Stimulated activated naive CD8-positive, alpha-beta T cell treated with anti-CD3 and anti-CD28 coated beads, Interleukin-15, amount 100 ng/mL, for 72 hours (primary cell): Measurements from ENCODE around the gene VAPA.

Experiments used
- ATAC-seq: fragments of 150-1000 bp; cut with Tn5 transposase; 2 replicates; pipeline ENCODE4 v1.10.0; 2021; ENCODE audit warnings: mild to moderate bottlenecking, moderate library complexity
- DNase-seq, 2 donors: peaks; one replicate each; pipeline ENCODE4 v3.0.0; 2021 to 2022
- H3K27ac Mint-ChIP-seq, 2 donors: one replicate each; pipeline ENCODE4 v1.8.0; 2022; ENCODE audit warnings: mild to moderate bottlenecking in 2 of 2, mixed read lengths in 2 of 2, moderate library complexity in 2 of 2
- H3K27me3 Mint-ChIP-seq: one replicate; pipeline ENCODE4 v1.8.0; 2022; ENCODE audit warnings: mixed read lengths
- H3K4me1 Mint-ChIP-seq: one replicate; pipeline ENCODE4 v1.8.0; 2022; ENCODE audit warnings: mild to moderate bottlenecking, mixed read lengths
- H3K4me3 Mint-ChIP-seq, 2 donors: one replicate each; pipeline ENCODE4 v1.8.0; 2022; ENCODE audit warnings: mild to moderate bottlenecking in 2 of 2, mixed read lengths in 2 of 2, moderate library complexity in 1 of 2
- H3K9me3 Mint-ChIP-seq, 2 donors: one replicate each; pipeline ENCODE4 v1.8.0; 2022; ENCODE audit warnings: mixed read lengths in 2 of 2

Gene VAPA

DNA sequence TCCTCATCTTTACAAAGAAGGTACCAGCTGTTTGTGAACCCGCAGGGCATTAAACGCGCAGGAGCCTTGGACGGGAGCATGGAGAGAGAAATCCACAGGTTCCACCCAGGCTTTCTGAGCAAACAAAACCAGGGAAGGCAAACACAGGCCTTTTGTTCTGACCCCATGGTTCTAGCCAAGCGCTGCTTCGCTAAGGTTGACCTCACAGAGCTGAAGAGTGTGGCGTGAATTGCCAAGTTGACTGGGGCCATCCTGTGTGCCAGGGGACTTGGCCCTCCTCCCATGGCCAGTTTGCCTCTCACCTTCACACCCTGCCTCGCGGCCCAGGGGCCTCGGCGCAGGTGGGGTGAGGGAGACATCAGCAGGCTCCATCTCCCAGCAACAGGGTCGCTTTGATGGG lies 74.1 kb downstream of the VAPA start:
- H3K27me3 Mint-ChIP-seq, result peaks cover 13% of the 10 kb centered on the region
- no peak for ATAC-seq
- DNase-seq, result no peak
- H3K4me3 Mint-ChIP-seq, result no peak overlapping the region
- H3K27ac Mint-ChIP-seq, result no peak overlapping the region
- H3K4me1 Mint-ChIP-seq, result no peaks in the 10 kb centered on the region
- H3K9me3 Mint-ChIP-seq, result no peaks in the 10 kb centered on the region

DNA sequence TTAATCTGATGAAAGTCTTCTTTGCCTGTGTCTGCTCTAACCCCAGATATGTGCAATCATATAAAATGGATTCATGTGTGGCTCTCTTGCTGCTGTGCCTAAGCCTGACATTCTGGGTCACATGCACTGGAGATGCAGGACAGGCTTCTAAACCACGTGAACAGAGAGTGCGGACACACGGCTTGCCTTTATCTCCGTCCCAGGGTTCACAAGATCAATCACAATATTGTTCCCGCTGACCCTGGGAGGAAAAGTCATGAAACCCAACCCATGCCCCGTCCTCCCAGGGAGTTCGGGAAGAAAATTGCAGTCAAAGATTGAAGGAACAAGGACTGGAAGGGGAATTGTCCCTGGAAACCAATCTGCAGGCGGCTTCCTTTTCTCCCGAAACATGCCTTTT lies 74.8 kb downstream of the VAPA start:
- DNase-seq (no peak), ATAC-seq (no peak)
- no peaks in the 10 kb centered on the region for H3K9me3 Mint-ChIP-seq
- H3K4me1 Mint-ChIP-seq, result no peaks in the 10 kb centered on the region
- no peak overlapping the region for H3K4me3 Mint-ChIP-seq
- H3K27me3 Mint-ChIP-seq, result peaks cover 13% of the 10 kb centered on the region
- no peak overlapping the region for H3K27ac Mint-ChIP-seq

DNA sequence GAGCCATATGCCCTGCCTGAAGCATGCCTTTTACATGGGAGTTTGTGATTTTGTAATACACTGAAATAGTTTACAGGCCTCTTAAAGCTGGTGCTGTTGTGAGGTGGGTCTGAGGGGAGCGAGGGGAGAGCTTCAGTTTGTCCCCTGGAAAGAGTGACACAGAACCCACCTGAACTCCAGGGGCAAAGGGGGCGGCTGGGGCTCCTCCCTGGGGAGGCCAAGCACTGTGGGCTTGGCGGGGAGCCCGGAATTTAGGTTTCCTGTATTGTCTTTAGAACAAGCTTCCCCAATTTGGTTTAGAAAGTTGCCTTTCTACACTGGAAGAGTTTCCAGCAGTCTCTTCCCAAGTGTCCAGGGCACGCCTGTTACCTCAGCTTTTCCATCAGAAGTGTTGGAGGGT lies 75.7 kb downstream of the VAPA start:
- peaks cover 13% of the 10 kb centered on the region for H3K27me3 Mint-ChIP-seq
- H3K4me1 Mint-ChIP-seq, result no peaks in the 10 kb centered on the region
- no peak overlapping the region for H3K27ac Mint-ChIP-seq
- ATAC-seq (no peak), DNase-seq (no peak)
- no peak overlapping the region for H3K4me3 Mint-ChIP-seq
- H3K9me3 Mint-ChIP-seq, result no peaks in the 10 kb centered on the region

DNA sequence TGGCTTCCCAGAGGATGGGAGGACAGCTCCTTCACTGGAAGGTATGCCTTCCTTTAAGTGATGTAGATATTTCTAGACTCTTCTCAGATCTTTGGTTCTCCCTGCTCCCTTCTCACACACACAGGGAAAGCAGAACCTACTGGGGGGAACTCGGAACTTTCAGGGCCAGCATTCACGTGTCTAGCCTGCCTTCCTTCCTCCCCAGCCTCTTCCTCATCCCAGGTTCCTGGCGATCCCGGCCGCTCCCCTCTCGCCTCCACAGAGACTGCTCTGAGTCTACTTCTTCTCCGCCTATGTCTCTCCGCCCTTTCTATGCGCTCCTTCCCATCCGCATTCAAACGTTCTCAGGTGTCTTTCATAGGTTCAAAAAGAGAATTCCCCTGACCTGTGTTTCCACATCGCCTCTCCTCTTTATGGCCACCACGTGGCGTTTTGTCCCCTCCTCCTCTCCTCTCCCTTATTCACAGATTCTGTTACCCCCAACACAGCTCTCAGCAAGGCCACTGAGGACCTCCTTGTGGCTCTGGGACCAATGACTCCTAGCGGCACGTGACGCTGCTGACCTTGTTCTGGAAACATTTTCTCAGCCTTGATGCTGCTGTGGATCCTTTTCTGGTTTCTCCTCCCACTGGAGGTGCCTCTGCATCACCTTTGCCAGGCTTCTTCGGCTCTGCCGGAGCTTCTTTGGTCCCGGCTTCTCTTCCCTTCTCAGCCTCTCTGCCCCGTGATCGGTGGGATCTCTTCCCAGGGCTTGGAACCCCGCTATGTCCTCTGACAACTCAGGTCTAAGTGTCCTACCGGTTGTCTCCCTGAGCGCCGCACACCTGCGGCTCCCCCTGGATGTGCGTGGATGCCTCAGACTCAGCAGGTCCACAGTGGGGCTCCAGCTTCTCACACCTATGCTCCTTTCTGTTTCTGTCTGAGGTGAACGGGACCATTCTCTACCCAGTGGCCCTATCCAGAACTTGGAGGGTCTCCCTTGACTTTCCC lies 77.5 kb downstream of the VAPA start:
- peaks cover 13% of the 10 kb centered on the region for H3K27me3 Mint-ChIP-seq
- H3K27ac Mint-ChIP-seq, result no peak overlapping the region

DNA sequence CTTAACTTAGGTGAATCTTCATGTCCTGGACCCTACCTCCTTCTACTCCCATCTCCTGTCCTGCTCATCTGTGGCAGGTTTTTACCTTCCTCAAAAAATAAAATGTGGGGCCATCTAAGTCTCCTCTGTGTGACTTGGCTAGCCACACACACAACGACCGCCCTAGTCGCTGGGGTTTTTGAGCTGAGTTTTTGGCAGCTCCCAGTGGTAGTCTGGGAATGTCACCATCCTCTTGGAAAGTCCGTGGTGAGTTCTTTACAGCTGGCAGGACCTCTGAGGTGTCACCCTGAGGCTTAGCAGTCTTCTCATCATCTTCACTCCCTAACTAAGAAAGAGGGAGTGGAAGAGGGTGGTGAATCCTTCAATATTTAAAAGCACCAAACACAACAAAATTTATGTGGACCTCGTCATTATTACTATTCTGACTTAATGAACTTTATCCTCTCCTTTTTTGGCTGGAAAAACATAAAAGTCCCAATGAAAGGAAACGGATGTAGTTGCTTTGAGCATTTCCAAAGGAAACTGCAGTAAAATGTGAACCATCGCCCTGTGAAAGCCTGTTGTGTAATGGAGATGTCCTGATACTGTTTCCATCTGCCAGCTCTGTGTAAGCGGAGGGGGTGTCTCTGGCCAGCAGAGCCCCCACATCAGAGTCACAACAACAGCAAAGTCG lies 78.6 kb downstream of the VAPA start:
- ATAC-seq, result no peak
- no peaks in the 10 kb centered on the region for H3K4me1 Mint-ChIP-seq
- no peak overlapping the region for H3K4me3 Mint-ChIP-seq
- peak overlapping the region in 1 of 2 donors; percentile 53 for H3K27ac Mint-ChIP-seq
- DNase-seq, result no peak
- H3K27me3 Mint-ChIP-seq, result peaks cover 13% of the 10 kb centered on the region
- H3K9me3 Mint-ChIP-seq, result peaks cover 7 to 9% of the 10 kb centered on the region in 2 donors

More for the DNA sequence above, 77.5 kb downstream of the VAPA start:
- H3K4me3 Mint-ChIP-seq, result no peak overlapping the region
- no peaks in the 10 kb centered on the region for H3K9me3 Mint-ChIP-seq
- ATAC-seq, result no peak
- H3K4me1 Mint-ChIP-seq, result no peaks in the 10 kb centered on the region
- DNase-seq, result no peak

DNA sequence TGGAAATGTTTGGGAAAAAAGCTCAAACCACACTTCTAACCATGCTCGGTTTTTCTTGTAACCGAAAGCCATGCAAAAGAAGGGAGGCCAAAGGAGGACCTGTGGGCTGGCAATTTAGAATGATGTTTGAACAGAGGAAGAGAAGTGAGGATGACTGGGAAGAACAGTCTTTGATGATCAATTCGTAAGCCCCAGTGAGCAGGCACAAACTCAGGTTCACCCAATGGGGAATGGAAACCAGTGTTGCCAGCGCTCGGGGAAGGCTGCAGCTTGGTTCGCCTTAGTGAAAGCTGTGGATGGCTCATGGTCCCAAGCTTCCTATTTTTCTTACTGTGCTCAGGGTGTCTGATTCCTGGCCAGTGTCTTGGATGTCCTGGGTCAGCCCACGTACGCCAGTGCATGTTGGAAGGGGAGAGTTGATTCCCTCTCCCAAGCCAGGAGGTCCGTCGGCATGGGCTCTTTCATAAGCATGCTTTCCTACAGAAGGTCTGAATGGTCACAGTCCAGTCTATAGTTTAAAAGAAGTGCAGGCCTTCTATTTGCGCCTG lies 79.2 kb downstream of the VAPA start:
- Mint-ChIP-seq H3K4me3 (no peak overlapping the region), H3K9me3 (peaks cover 12 to 15% of the 10 kb centered on the region in 2 donors), H3K4me1 (no peaks in the 10 kb centered on the region), H3K27ac (peak overlapping the region in 1 of 2 donors; percentile 53), H3K27me3 (peaks cover 13% of the 10 kb centered on the region)
- DNase-seq (no peak), ATAC-seq (no peak)

DNA sequence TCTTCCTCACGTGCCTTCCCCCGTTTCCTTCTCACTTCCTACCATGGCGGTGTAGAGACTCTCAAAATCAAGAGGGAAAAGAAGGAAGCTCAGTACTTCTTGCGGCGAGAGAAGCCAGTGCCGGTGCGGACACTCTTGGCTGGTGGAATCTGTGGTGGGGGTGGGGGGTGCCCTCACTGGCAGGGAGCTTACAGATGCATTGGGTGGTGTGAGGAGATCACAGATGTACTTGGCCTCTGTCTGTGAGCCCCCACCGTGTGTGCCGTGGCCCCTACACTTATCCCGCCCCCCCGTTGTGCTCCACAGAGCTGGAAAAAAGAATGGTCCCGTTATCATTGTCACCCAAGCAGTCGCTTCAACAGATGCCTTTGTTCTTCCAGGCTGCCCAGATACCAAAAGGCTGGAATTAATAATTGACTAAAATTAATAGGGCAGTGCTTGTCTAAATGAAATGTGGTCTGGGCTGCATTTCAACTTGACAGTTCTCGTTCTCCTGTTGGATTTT lies 79.8 kb downstream of the VAPA start:
- H3K27me3 Mint-ChIP-seq, result peaks cover 13% of the 10 kb centered on the region

DNA sequence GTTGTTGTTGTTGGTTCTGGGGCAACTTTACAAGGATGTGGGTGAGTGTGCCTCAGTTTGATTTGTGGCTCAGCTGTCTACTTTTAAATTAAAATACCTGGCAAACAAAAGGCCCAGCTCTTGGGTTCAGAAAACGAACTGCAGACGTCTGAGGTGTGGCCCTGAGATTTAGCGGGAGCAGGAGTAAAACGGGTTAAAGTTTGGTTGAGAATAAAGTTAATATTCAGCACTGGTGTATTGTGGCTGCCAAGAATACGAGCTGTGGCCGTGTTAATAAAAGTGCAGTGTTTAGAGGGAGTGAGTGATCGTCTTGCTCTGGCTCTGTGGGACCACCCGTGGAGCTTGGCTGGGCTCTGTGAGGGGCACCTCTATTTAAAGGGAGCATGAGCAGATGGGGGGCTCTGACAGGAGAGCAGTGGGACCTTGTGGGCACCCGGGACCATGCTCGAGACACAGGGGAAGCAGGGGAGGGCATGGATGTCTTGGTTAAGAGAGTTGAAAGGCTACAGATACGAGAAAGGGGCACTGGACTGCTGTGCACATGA lies 80.3 kb downstream of the VAPA start:
- no peak for DNase-seq
- no peak overlapping the region for H3K27ac Mint-ChIP-seq
- H3K4me1 Mint-ChIP-seq, result no peaks in the 10 kb centered on the region
- peaks cover 18 to 23% of the 10 kb centered on the region in 2 donors for H3K9me3 Mint-ChIP-seq
- H3K4me3 Mint-ChIP-seq, result no peak overlapping the region
- no peak for ATAC-seq
- peaks cover 13% of the 10 kb centered on the region for H3K27me3 Mint-ChIP-seq

More for the DNA sequence above, 79.8 kb downstream of the VAPA start:
- DNase-seq (no peak), ATAC-seq (no peak)
- no peaks in the 10 kb centered on the region for H3K4me1 Mint-ChIP-seq
- no peak overlapping the region for H3K27ac Mint-ChIP-seq
- H3K9me3 Mint-ChIP-seq, result peaks cover 18 to 21% of the 10 kb centered on the region in 2 donors
- no peak overlapping the region for H3K4me3 Mint-ChIP-seq

DNA sequence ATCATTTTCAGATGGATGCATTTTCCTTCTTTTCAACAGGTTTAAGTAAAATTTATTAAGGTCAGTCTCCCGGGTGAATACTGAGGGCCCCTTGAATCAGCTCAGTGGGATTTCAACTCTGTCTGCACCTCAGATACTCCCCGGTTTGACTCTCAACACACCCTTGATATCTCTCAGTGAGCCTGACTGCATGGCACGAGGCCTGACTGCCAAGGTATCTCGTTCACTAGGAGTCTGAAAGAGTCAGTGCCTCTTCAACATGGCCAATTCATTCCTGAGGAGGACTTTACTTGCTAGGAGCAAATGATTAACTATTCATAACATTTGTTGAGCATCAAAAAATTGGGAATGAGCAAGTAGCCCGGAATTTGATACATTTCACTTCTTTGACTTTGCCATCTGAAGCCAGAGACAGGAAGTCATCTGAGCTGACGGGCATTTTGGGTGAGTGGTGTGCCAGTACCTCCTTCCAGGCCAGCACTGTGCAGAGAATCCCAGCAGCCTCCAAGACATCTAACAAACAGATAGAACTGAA lies 81.0 kb downstream of the VAPA start:
- H3K4me1 Mint-ChIP-seq, result no peaks in the 10 kb centered on the region
- no peak overlapping the region for H3K4me3 Mint-ChIP-seq
- peaks cover 24 to 30% of the 10 kb centered on the region in 2 donors for H3K9me3 Mint-ChIP-seq
- ATAC-seq (no peak), DNase-seq (no peak)
- H3K27ac Mint-ChIP-seq, result no peak overlapping the region
- H3K27me3 Mint-ChIP-seq, result peaks cover 13% of the 10 kb centered on the region

DNA sequence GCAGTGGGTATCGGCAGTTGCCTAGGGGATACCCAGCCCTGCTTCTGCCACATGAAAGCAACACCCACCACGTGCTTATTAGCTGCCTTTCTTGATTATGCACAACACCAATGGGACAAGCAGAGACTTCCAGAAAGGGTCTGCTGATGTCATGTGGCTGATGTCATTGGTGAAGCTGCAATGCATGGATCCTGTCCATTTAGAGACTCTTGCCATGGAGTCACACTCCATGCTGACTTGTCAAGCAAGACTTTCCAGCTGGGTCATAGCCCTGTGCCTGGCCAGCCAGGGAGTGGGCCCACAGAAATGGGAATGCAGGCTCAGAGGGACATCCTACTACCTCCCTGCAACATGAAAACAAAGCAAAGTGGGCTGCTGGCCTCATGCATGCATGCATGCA lies 81.8 kb downstream of the VAPA start:
- Mint-ChIP-seq H3K4me3 (no peak overlapping the region), H3K4me1 (no peaks in the 10 kb centered on the region), H3K9me3 (peaks cover 24 to 38% of the 10 kb centered on the region in 2 donors), H3K27me3 (peaks cover 13% of the 10 kb centered on the region), H3K27ac (no peak overlapping the region)
- DNase-seq (no peak), ATAC-seq (no peak)

DNA sequence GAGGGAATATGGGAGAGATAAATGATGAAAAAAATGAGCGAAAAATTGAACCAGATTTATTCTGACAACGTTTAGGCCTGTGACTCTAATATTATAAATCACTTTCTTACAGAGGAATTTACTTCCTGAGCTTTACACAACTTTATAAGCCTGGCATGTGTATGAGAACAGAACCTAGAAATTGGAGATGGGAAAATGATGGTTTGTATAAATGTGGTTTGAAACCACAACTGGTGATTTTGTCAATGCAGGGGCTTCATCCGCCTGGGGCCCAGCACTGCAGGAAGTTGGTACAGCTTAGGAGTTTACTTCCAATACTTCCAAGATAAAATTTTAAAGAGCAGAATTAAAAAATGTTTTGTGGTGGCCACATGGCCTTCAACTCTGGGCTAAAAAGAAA lies 82.3 kb downstream of the VAPA start:
- H3K9me3 Mint-ChIP-seq, result peaks cover 24 to 40% of the 10 kb centered on the region in 2 donors
- H3K4me1 Mint-ChIP-seq, result no peaks in the 10 kb centered on the region
- no peak for ATAC-seq
- DNase-seq, result no peak
- no peak overlapping the region for H3K4me3 Mint-ChIP-seq
- no peak overlapping the region for H3K27ac Mint-ChIP-seq
- H3K27me3 Mint-ChIP-seq, result peaks cover 12% of the 10 kb centered on the region

DNA sequence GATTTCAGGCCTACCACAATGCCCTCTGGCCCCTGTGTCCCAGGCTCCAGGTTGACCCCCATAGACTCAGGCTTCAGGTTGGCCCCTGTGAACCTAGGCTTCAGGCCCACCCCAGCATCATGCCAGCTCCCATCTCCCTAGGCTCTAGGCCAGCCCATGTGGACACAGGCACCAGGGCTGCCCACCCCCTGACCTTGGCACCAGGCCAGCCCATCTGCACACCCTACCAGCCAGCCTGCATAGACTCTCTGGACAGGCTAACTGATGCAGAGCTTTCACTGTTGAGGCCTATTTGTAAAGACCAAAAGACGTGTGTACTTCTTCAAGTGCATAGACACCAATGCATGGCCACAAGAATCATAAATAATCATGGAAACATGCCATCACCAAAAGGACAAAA lies 83.9 kb downstream of the VAPA start:
- H3K4me3 Mint-ChIP-seq, result no peak overlapping the region
- H3K4me1 Mint-ChIP-seq, result no peaks in the 10 kb centered on the region
- no peak overlapping the region for H3K27ac Mint-ChIP-seq
- ATAC-seq (no peak), DNase-seq (no peak)
- H3K27me3 Mint-ChIP-seq, result no peaks in the 10 kb centered on the region
- H3K9me3 Mint-ChIP-seq, result peaks cover 24 to 40% of the 10 kb centered on the region in 2 donors

DNA sequence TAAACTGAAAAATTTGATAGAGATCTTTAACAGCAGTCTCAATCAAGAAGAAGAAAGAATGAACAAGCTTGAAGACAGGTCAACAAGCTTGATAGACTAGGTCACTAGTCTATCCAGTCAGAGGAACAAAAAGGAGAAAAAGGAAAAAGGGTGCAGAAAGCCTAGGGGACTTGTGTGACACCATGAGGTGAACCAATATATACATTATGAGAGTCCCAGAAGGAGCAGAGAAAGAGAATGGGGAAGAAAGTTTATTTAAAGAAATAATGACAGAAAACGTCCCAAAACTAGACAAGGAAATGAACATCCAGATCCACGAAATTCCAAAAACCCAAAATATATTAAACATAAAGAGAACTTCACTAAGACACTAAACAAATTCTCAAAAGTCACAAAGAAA lies 84.5 kb downstream of the VAPA start:
- H3K9me3 Mint-ChIP-seq, result peaks cover 24 to 40% of the 10 kb centered on the region in 2 donors
- no peaks in the 10 kb centered on the region for H3K27me3 Mint-ChIP-seq
- H3K27ac Mint-ChIP-seq, result peak overlapping the region in 1 of 2 donors; percentile 3
- no peak for ATAC-seq
- DNase-seq, result no peak
- no peaks in the 10 kb centered on the region for H3K4me1 Mint-ChIP-seq
- no peak overlapping the region for H3K4me3 Mint-ChIP-seq

DNA sequence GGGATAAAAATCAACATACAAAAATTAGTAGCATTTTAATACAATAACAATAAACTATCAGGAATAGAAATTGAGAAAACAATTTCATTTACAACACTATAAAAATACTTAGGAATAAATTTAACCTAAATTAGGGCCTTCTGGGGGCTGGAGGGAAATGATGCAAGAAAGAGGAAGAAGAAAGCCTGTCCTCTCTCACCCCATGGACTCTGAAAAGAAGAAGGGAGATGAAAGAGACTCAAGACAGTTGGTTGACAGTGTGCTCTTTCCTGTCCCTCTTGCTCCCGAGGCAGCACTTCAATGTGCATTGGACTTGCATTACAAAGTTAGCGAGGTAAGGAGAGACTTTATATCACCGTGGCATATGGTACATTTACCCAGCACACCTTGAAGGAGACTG lies 88.5 kb downstream of the VAPA start:
- ATAC-seq (no peak), DNase-seq (no peak)
- H3K27ac Mint-ChIP-seq, result no peak overlapping the region
- no peaks in the 10 kb centered on the region for H3K27me3 Mint-ChIP-seq
- no peaks in the 10 kb centered on the region for H3K4me1 Mint-ChIP-seq
- no peak overlapping the region for H3K4me3 Mint-ChIP-seq
- peaks cover 17 to 32% of the 10 kb centered on the region in 2 donors for H3K9me3 Mint-ChIP-seq

DNA sequence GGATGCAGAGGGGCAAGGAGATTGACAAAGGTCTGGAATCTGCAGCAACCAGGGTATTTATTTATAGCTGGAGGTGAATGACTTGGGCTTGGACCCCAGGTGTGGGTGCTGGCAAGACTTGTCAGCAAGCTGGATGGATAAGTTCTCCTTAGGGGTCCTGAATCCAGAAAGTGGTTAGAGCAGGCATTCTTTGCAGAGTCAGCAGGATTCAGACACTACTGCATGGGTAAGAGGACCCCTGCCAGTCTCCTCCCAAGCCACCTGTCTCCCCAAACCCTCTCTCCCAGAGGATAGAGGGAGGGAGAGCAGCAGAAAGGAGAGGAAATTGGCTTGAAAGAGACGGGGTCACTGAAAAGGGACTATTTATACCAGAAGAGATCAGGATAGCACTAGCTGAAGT lies 89.5 kb downstream of the VAPA start:
- no peak overlapping the region for H3K4me3 Mint-ChIP-seq

More for the DNA sequence above, 89.5 kb downstream of the VAPA start:
- Mint-ChIP-seq H3K9me3 (peaks cover 10 to 23% of the 10 kb centered on the region in 2 donors), H3K27me3 (no peaks in the 10 kb centered on the region), H3K4me1 (no peaks in the 10 kb centered on the region), H3K27ac (no peak overlapping the region)
- no peak for DNase-seq
- no peak for ATAC-seq
